DOHH2 (cell line): ENCODE data around the gene CHRNA5.
A peak's percentile ranks its signal among the peaks of the same experiment; 100 is the strongest.

ENCODE experiments used
- H3F3A ChIP-seq: fragments of 200-600 bp; sonication (generic), shearing (Covaris generic); 2 replicates; pipeline ENCODE4 v1.6.0; 2016; ENCODE audit warnings: antibody characterized with exemption, mild to moderate bottlenecking; ENCODE audit not compliant: control insufficient read depth, insufficient read depth
- H3K27ac ChIP-seq: fragments of 200-600 bp; sonication (generic); 2 replicates; pipeline ENCODE4 v1.5.1; 2014; ENCODE audit warnings: low read depth, mild to moderate bottlenecking, low read length, moderate library complexity
- H3K27me3 ChIP-seq: fragments of 200-600 bp; sonication (generic); 2 replicates; pipeline ENCODE4 v1.6.1; 2014; ENCODE audit warnings: mild to moderate bottlenecking, low read length, mixed read lengths; ENCODE audit not compliant: control insufficient read depth
- H3K36me3 ChIP-seq: fragments of 200-600 bp; sonication (generic); 2 replicates; pipeline ENCODE4 v1.6.1; 2014; ENCODE audit warnings: mild to moderate bottlenecking, low read length, moderate library complexity, mixed read lengths; ENCODE audit not compliant: control insufficient read depth
- H3K4me1 ChIP-seq: fragments of 200-600 bp; sonication (generic); 2 replicates; pipeline ENCODE4 v1.6.1; 2014; ENCODE audit warnings: mild to moderate bottlenecking, low read length, mixed read lengths; ENCODE audit not compliant: control insufficient read depth
- H3K4me2 ChIP-seq: fragments of 200-600 bp; sonication (generic); 2 replicates; pipeline ENCODE4 v1.6.0; 2014; ENCODE audit warnings: mild to moderate bottlenecking, low read length, moderate library complexity
- H3K4me3 ChIP-seq: fragments of 200-600 bp; sonication (generic); 2 replicates; pipeline ENCODE4 v1.5.1; 2014; ENCODE audit warnings: mild to moderate bottlenecking, low read length, mixed read lengths
- H3K79me2 ChIP-seq: fragments of 200-600 bp; sonication (generic); 2 replicates; pipeline ENCODE4 v1.6.1; 2014; ENCODE audit warnings: mild to moderate bottlenecking, low read length, mixed read lengths; ENCODE audit not compliant: control insufficient read depth
- H3K9me2 ChIP-seq: fragments of 200-600 bp; sonication (generic); replicated peaks from 2 replicates; pipeline ENCODE4 v1.6.1; 2014; ENCODE audit warnings: mild to moderate bottlenecking, low read length, mixed read lengths; ENCODE audit not compliant: control insufficient read depth
- H3K9me3 ChIP-seq: fragments of 200-600 bp; sonication (generic); 2 replicates; pipeline ENCODE4 v1.6.1; 2014; ENCODE audit warnings: antibody characterized with exemption, low read length, mixed read lengths; ENCODE audit not compliant: control insufficient read depth, insufficient read depth
- H4K20me1 ChIP-seq: fragments of 200-600 bp; sonication (generic); 2 replicates; pipeline ENCODE4 v1.6.0; 2014; ENCODE audit warnings: low read depth, mild to moderate bottlenecking, antibody characterized with exemption, low read length, moderate library complexity; ENCODE audit not compliant: control insufficient read depth, insufficient read depth
- EZH2phosphoT487 ChIP-seq: fragments of 200-600 bp; sonication (generic); IDR thresholded peaks from 2 replicates; pipeline ENCODE4 v1.6.1; 2017; ENCODE audit warnings: borderline replicate concordance, mild to moderate bottlenecking, antibody characterized with exemption, low read length, moderate library complexity, mixed read lengths
- TF ChIP-seq, protein P1 (sequence below): fragments of 200-600 bp; sonication (generic); IDR thresholded peaks from one replicate; pipeline ENCODE4 v1.5.1; 2014; ENCODE audit warnings: antibody characterized with exemption, mild to moderate bottlenecking, low read depth, low read length; ENCODE audit not compliant: poor library complexity, severe bottlenecking

CHRNA5 gene

DNA sequence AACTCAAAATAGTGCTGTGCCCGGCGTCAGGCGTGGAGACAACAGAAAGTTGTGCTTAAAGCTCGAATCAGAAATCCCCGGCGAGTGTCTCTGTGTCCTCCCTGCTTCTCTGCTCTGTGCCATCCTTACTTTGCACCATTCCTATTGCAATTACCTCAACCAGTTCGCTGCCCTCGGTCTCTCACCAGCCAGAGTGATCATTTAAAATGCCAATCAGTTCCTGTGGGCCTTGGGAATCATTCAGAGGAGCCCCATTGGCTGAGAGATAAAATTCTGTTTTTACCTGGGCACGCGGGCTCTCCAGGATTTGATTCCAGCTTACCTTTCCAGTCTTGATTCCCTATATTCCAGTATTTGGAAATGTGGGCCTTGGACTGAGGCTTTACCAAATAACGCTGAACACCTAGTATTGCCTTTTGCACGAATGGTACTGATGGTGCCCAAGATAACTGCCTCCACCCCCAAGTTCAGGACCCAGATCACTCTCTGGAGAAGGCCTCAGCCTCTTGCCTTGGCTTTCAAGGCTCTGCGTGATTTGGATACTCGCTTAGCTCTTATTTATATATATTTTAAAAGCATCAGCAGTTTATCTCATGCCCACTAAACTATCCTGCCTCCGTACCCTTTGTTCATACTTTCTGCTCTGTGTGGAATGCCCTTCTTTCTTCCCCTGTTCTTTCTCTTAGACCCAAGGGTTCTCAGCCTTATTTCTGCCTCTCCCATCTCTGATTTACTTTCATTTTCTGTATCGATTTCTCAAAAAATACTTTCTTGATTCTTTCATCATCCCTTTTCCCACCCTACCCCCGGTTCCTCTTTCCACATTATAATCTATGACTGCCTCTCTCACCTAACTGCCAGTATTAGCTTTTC, 24.2 kb upstream of the CHRNA5 start:
- H3K27me3 ChIP-seq = no peaks in the 10 kb centered on the region
- no peaks in the 10 kb centered on the region for H3K9me3 ChIP-seq
- peaks cover 5% of the 10 kb centered on the region; the same call in 1 of the 2 replicates for H4K20me1 ChIP-seq
- peak overlapping the region; percentile 84 for H3K4me2 ChIP-seq
- H3F3A ChIP-seq = 0 out of 2 replicates have a peak, but pooled peaks cover 6% of the 10 kb centered on the region
- H3K27ac ChIP-seq = peak overlapping the region; percentile 47
- no peaks in the 10 kb centered on the region for H3K9me2 ChIP-seq
- TF ChIP-seq, protein P1, sequence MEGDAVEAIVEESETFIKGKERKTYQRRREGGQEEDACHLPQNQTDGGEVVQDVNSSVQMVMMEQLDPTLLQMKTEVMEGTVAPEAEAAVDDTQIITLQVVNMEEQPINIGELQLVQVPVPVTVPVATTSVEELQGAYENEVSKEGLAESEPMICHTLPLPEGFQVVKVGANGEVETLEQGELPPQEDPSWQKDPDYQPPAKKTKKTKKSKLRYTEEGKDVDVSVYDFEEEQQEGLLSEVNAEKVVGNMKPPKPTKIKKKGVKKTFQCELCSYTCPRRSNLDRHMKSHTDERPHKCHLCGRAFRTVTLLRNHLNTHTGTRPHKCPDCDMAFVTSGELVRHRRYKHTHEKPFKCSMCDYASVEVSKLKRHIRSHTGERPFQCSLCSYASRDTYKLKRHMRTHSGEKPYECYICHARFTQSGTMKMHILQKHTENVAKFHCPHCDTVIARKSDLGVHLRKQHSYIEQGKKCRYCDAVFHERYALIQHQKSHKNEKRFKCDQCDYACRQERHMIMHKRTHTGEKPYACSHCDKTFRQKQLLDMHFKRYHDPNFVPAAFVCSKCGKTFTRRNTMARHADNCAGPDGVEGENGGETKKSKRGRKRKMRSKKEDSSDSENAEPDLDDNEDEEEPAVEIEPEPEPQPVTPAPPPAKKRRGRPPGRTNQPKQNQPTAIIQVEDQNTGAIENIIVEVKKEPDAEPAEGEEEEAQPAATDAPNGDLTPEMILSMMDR = no peak
- TF ChIP-seq EZH2phosphoT487 = no peak
- peaks cover 40% of the 10 kb centered on the region for H3K79me2 ChIP-seq
- H3K36me3 ChIP-seq = peaks cover 53% of the 10 kb centered on the region
- peaks cover 16% of the 10 kb centered on the region for H3K4me1 ChIP-seq
- peak overlapping the region; percentile 92 for H3K4me3 ChIP-seq

DNA sequence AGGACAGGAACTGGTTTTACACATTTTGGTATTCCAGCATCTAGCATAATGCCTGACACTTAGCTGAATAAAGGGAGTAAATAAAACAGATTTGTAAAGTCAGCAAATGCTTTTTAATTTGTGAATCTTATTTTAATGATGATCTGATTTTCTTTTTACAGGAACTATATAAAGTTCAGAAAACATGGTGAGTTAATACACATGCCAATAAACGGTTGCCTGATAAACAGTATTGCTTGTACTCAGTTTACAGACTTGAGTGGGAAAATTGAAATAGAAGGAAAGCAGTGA, 23.6 kb upstream of the CHRNA5 start:
- Histone ChIP-seq H3K9me3 (no peaks in the 10 kb centered on the region), H3K36me3 (peaks cover 58% of the 10 kb centered on the region), H3K4me1 (peaks cover 16% of the 10 kb centered on the region), H3K4me3 (peak overlapping the region; percentile 92), H3F3A (0 out of 2 replicates have a peak, but pooled peaks cover 6% of the 10 kb centered on the region), H3K27ac (no peak overlapping the region), H3K4me2 (peak overlapping the region; percentile 84), H3K27me3 (no peaks in the 10 kb centered on the region), H3K9me2 (no peaks in the 10 kb centered on the region), H3K79me2 (peaks cover 40% of the 10 kb centered on the region), H4K20me1 (peaks cover 5% of the 10 kb centered on the region; the same call in 1 of the 2 replicates)
- no peak for TF ChIP-seq EZH2phosphoT487
- TF ChIP-seq, protein P1 = no peak

DNA sequence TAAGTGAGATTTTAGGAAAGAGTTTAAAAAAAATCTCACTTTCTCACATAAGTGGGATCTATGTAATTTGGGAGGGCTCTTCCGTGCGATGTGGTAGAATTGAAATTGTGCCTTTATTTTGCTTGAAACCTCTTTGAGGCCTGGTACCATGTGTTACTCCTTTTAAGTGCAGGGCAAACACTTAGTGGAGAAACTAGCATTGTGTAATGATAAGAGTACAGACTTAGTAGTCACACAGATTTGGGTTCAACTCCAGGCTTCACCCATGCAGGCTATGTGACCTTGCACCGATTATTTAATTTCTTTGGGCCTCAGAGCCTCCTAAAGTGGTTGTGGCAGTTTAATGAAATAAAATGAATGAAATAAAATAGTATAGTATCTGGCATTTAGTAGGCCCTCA, 22.7 kb upstream of the CHRNA5 start:
- Histone ChIP-seq H3K4me2 (no peak overlapping the region), H3K9me2 (no peaks in the 10 kb centered on the region), H3K36me3 (peaks cover 68% of the 10 kb centered on the region)

More for the DNA sequence above, 22.7 kb upstream of the CHRNA5 start:
- H3K27me3 ChIP-seq = no peaks in the 10 kb centered on the region
- H3F3A ChIP-seq = 0 out of 2 replicates have a peak, but pooled peaks cover 6% of the 10 kb centered on the region
- peaks cover 5% of the 10 kb centered on the region; the same call in 1 of the 2 replicates for H4K20me1 ChIP-seq
- peaks cover 40% of the 10 kb centered on the region for H3K79me2 ChIP-seq
- TF ChIP-seq, protein P1 = no peak
- no peak for TF ChIP-seq EZH2phosphoT487
- H3K27ac ChIP-seq = no peak overlapping the region
- no peaks in the 10 kb centered on the region for H3K9me3 ChIP-seq
- peaks cover 16% of the 10 kb centered on the region for H3K4me1 ChIP-seq
- no peak overlapping the region for H3K4me3 ChIP-seq
